GM21526 (cell line): Measurements from ENCODE around the gene NAT14.

ENCODE experiments used
- ATAC-seq: cut with Tn5 transposase; IDR thresholded peaks from one replicate; pipeline ENCODE4 v1.9.1; 2021; ENCODE audit warnings: moderate library complexity; ENCODE audit not compliant: unreplicated experiment, low FRiP score

The NAT14 gene

GRCh38 chr19:55452749-55453346 is 32.1 kb upstream of the NAT14 start:
- ATAC-seq, result no peak

DNA sequence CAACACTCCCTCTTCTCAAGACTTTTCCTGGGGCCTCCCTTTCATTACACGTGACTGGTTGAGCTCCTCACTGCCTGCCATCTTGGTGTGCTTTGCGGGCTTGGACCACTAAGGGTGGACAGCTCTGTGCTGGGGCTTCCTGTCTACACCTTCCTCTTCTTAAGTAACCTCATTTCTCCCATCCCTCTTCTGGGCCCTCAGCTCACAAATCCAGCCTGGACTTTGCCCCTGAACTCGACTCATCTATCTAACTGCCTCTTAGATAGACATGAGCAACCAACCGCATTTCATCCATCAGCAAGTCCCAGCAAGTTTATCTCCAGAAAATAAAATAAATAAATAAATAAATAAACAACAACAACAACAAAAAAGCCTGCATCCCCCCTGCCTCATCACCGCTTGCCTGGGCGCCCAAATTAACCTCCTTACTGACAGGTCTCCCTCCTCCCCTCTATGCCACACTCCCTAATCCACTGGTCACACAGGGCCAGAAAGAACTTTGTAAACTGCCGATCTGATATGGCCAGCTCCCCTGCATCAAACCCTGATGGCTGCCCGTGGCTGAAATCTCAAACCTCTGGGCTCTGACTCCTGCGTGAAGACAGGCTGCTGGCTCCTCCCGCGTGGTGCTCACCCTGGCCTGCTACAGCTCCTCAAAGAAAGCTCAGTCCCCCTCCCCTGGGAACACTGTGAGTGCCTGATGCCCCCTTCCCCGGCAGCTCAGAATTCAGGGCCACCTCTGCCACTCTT is 31.3 kb upstream of the NAT14 start:
- ATAC-seq, result no peak

- ATAC-seq, result no peak
Observed at GRCh38 chr19:55454787-55455243, 30.2 kb upstream of the NAT14 start.

DNA sequence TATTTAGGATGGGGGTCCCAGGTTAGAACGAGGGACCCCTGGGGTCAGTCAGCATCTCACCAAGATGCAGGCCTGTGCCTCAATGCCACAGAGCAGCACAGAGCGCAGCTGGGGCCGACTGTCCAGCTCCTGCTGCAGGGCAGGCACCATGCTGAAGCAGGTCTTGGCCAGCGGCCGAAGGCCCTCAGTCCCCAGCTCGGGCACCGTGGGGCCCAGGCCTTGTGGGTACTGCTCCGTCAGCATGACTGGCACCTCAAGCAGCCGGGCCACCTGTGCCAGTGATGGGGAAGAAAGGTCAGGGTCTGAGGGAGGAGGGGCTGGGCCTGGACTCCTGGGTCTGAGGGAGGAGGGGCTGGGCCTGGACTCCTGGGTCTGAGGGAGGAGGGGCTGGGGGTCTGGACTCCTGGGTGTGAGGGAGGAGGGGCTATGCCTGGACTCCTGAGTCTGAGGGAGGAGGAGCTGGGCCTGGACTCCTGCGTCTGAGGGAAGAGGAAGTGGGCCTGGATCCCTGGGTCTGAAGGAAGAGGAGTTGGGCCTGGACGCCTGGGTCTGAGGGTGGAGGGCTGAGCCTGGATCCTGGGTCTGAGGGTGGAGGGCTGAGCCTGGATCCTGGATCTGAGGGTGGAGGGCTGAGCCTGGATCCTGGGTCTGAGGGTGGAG is 29.3 kb upstream of the NAT14 start:
- ATAC-seq, result no peak

DNA sequence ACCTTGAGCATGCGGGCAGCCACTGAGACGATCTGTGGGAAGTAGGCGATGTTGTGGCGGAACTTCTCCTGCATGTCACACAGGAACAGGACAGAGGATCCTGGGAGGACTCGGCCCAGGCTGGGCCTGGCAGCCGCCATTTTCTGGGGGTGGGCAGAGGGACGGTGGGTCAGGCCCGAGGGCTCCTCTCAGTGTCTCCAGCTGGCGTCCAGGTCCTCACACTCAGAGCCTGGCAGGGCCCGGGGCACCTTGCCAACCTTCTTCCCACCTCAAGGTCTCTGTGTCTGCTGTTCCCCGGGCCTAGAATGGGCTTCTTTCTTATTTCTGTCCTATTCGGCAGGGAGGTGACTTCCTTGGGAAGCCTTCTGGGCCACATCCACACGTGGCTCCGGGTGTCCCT is 28.6 kb upstream of the NAT14 start:
- no peak for ATAC-seq

DNA sequence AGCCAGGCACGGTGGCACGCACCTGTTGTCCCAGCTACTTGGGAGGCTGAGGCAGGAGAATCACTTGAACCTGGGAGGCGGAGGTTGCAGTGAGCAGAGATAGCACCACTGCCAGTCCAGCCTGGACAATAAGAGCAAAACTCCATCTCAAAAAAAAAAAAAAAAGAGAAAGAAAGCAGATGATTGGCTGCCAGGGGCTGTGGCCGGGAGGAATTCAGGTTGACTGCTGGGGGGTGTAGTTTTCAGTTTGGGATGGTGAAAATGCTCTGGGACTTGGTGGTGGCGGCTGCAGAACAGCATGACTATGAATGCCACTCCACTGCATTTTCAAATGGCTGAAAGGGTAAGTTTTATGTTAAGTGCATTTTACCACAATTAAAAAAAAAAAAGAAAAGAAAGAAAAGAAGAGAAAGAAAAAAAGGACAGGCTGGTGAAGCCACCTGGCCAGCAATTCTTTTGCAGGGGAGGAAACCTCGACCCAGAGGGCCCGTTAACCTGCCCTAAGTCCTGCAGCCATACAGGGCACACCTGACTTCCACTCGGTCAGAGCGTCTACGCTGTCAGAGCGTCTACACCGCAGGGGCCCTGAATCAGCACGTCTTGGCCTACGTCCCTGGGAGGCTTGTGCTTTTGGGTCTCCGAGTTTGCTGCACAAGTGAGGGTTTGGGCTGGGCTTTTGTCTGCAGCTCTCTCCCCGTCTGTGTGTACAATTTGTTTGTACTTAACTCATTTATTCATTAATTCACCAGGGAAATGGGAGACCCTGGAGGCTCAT is 27.1 kb upstream of the NAT14 start:
- ATAC-seq, result no peak

GRCh38 chr19:55459551-55459949 is 25.4 kb upstream of the NAT14 start:
- no peak for ATAC-seq

DNA sequence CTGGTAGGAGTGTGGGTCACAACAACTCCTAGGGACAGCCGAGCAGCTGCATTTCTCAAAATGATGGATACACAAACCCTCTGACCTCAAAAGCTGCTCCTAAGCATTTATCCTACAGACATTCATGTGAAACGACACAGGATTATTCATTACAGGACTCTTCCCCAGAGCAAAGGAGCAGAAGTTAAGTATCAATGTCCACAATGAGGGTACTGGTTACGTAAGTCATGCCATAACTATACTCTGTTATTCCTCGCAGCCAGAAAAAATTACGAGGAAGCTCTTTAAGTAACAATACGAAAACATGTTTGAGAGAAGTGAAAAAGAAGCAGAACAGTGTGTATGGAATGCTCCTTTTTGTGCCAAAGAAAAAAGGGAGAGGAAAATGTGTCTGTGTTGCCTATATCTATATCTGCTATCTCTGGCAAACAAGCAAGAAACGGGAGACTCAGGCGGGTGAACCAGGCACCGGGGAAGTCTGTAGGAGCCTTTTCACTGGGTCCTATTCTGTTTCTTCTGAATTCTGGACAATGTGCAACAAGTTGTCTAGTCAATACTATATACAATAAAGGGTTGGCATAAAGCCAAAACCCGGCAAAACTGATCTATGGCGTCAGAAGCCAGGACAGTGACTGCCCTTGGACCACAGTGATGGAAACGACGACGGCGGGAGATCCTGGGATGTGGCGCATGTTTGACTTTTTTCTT is 24.9 kb upstream of the NAT14 start:
- no peak for ATAC-seq

- no peak for ATAC-seq
Observed at GRCh38 chr19:55460670-55461258, 24.2 kb upstream of the NAT14 start.

DNA sequence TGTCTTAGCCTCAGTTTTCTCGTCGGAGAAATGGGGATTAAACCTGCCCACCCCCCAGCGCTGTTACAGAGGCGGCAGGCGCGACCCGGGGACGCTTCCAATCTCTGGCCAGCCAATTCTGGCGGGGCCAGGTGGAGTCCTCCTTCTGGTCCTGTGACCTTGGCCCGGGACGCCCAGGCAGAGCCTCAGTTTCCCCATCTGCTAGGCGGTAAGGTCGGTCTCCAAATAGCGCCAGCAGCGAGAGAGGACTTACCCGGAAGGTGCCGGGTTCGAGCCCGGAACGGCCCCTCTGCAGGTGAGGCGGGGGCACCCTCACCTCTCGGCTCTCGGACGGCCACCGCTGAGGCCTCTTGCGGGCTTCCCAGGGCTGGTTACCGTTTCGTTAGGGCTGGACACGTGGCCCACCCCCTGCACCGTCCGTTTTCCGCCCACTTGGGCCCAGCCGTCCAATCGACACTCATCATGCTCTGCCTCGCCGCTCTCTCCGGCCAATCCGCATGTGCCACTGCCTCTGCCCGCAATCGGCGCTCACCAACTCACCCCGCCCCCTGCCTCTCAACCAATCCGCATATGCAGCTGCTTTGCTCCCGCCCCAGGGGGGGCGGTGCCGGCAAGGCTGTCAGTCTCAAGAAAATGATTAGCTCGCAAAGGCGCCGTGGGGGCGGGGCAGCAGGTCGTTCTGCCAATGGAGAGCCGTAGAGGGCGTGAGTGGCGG is 23.6 kb upstream of the NAT14 start, which contains the start of gene ISOC2:
ISOC2 (minus strand) TSS at position 384 of the 715 bp plus-strand sequence. CDS start 5,156 bp downstream, outside the sequence.
- ATAC-seq, result peak; percentile 89

GRCh38 chr19:55461974-55462626 is 22.9 kb upstream of the NAT14 start:
- no peak for ATAC-seq

GRCh38 chr19:55462722-55463121 is 22.3 kb upstream of the NAT14 start:
- no peak for ATAC-seq

- no peak for ATAC-seq
Observed at GRCh38 chr19:55463583-55464031, 21.4 kb upstream of the NAT14 start.

- ATAC-seq, result no peak
Observed at GRCh38 chr19:55464039-55464661, 20.8 kb upstream of the NAT14 start.

DNA sequence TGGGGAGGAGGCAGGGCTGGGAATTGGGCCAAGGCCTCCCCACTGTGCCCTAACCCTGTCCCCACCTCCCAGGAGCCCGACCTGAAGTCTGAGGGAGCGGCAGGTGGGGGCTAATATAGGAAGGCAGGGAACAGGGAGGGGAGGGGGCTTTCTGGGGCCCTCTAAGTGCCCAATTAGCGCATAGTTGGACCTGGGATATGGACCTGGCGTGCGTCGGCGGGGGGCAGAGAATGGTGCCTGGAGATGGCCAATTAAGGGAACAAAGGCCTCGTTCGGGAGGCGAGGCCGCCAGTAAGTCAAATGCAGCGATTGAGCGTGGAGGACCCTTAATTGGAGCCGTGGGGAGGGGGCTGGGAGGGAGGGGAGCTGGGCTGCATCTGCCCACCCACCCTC is 20.3 kb upstream of the NAT14 start, which contains the start of gene C19orf85:
C19orf85 (minus strand) TSS at position 90 of the 393 bp plus-strand sequence. CDS start 197 bp downstream, outside the sequence.
- ATAC-seq, result no peak

DNA sequence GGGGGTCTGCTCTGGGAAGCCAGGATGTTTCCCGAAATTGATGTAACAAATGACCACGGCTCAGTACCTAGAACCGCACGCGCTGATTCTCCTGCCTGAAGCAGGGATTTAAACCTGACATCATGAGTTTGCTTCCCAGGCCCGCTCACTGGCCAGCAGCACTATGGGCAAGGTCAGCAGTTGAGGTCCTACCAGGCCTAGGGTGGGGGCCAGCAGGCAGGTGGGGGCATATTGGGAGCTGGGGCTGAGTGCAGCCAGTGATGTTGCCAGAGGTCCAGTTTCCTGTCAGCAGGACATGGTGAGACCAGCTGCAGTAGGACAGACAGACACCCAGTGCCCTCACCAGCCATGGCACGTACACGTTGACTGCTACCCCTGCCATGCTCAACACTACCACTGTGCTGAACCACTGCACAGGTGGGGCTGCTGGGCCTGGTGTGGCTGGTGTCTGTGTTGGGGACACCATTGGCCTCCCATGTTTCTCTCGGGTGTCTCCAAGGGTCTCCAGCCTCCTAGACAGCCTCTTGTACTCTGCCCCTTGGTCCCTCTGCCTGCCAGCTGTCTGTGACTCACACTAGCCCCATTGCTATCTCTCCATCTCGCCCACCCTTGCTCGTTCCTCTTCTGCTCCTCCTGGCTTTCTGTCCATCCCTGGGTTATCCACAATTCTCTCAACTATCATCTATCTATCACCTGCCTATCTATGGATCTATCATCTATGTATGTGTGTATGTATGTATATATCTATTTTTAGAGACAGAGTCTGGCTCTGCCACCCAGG is 19.3 kb upstream of the NAT14 start:
- no peak for ATAC-seq

DNA sequence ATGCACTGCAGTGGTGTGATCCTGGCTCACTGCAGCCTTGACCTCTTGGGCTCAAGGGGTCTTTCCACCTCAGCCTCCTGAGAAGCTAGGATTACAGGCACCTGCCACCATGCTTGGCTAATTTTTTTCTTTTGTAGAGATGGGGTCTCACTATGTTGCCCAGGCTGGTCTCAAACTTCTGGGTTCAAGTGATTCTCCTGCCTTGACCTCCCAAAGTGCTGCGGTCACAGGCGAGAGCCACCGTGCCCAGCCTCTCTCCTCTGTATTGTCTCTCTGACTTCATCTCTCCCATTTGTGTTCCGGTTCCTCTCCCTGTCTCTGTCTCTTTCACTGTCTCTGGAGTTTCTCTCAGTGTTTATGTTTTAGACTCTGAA is 18.8 kb upstream of the NAT14 start:
- no peak for ATAC-seq
